GM06990 (cell line): Measurements from ENCODE around the gene HPS1.
A peak's percentile ranks its signal among the peaks of the same experiment; 100 is the strongest.

ENCODE experiments used
- DNase-seq: peaks from one replicate; pipeline ENCODE4 v3.0.0-alpha.2; 2011; ENCODE audit not compliant: insufficient read length; ENCODE audit errors: extremely low read depth
- H3K27me3 ChIP-seq: replicated peaks from 2 replicates; pipeline ENCODE4 v1.6.0; 2011; ENCODE audit warnings: low read length; ENCODE audit not compliant: control insufficient read depth, insufficient read depth
- H3K36me3 ChIP-seq: 2 replicates; pipeline ENCODE4 v1.5.1; 2011; ENCODE audit warnings: low read length; ENCODE audit not compliant: control insufficient read depth, insufficient read depth
- H3K4me3 ChIP-seq: replicated peaks from 2 replicates; pipeline ENCODE4 v1.5.1; 2011; ENCODE audit warnings: low read depth, mild to moderate bottlenecking, control low read depth, low read length
- CTCF ChIP-seq: IDR thresholded peaks from 2 replicates; pipeline ENCODE4 v1.5.1; 2011; ENCODE audit warnings: low read length, control low read depth, mild to moderate bottlenecking, inconsistent platforms; ENCODE audit not compliant: insufficient read depth, poor library complexity, severe bottlenecking

Gene HPS1

GRCh38 chr10:98407744-98408241, 38.9 kb downstream of the HPS1 start:
- H3K36me3 ChIP-seq: no peaks in the 10 kb centered on the region; the same call in 1 of the 2 replicates
- TF ChIP-seq CTCF: no peak
- no peak for DNase-seq
- no peak overlapping the region for H3K4me3 ChIP-seq
- H3K27me3 ChIP-seq: no peaks in the 10 kb centered on the region

GRCh38 chr10:98407017-98407743, 39.6 kb downstream of the HPS1 start:
- no peak for DNase-seq
- no peaks in the 10 kb centered on the region; the same call in 1 of the 2 replicates for H3K36me3 ChIP-seq
- no peak for TF ChIP-seq CTCF
- H3K27me3 ChIP-seq: no peaks in the 10 kb centered on the region
- H3K4me3 ChIP-seq: no peak overlapping the region

- Histone ChIP-seq H3K36me3 (no peaks in the 10 kb centered on the region), H3K4me3 (no peak overlapping the region), H3K27me3 (no peaks in the 10 kb centered on the region)
- no peak for DNase-seq
- no peak for TF ChIP-seq CTCF
These were observed 41.3 kb downstream of the HPS1 start for GRCh38 chr10:98405422-98405821.

- no peaks in the 10 kb centered on the region for H3K36me3 ChIP-seq
- H3K4me3 ChIP-seq: peak overlapping the region; percentile 1; the same call in 1 of the 2 replicates
- TF ChIP-seq CTCF: no peak
These were observed 42.0 kb downstream of the HPS1 start for GRCh38 chr10:98404571-98405359.

GRCh38 chr10:98403812-98404504, 42.8 kb downstream of the HPS1 start:
- H3K4me3 ChIP-seq: peak overlapping the region; percentile 1; the same call in 1 of the 2 replicates
- TF ChIP-seq CTCF: no peak
- H3K36me3 ChIP-seq: no peaks in the 10 kb centered on the region
- no peak for DNase-seq
- no peaks in the 10 kb centered on the region for H3K27me3 ChIP-seq

More at GRCh38 chr10:98404571-98405359, 42.0 kb downstream of the HPS1 start:
- no peak for DNase-seq
- H3K27me3 ChIP-seq: no peaks in the 10 kb centered on the region
